Measurements from ENCODE around the gene TPT1. TPM values are rescaled to one million over a fixed set of nuclear protein-coding genes. Genes with fewer than 3 reads are reported as not detected.

The TPT1 gene
- total and polyA plus RNA-seq, 9 donors: 4,694 to 14,373 (median 7,045) TPM

DNA sequence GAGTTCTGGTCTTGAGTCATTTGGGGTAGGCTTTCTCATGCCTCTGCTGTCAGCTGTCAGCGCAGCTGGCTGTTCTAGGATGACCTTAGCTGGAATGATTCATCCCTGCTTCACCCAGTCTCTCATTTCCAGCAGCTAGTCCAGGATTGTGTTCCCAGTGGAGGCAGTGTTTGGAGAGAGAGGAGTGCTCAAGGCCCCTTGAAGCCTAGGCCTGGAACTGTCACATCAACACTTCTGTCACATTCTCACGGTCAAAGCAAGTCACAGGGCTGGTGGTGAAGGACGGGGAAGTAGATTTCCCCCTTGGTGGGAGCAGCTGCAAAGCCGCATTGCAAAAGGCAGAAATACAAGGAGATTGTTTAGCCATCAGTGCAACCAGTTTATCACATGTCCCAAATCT, 15.2 kb downstream of the TPT1 start:
- H3K4me1 ChIP-seq (ENCODE audit: insufficient read depth): peaks cover 11% of the 10 kb centered on the region
- WGBS, 3 donors: 29 to 49% (median 45%) methylated on average over 4 of the region's 4 CpGs
- H3K9me3 ChIP-seq: no peaks in the 10 kb centered on the region
- TF ChIP-seq, protein P1, sequence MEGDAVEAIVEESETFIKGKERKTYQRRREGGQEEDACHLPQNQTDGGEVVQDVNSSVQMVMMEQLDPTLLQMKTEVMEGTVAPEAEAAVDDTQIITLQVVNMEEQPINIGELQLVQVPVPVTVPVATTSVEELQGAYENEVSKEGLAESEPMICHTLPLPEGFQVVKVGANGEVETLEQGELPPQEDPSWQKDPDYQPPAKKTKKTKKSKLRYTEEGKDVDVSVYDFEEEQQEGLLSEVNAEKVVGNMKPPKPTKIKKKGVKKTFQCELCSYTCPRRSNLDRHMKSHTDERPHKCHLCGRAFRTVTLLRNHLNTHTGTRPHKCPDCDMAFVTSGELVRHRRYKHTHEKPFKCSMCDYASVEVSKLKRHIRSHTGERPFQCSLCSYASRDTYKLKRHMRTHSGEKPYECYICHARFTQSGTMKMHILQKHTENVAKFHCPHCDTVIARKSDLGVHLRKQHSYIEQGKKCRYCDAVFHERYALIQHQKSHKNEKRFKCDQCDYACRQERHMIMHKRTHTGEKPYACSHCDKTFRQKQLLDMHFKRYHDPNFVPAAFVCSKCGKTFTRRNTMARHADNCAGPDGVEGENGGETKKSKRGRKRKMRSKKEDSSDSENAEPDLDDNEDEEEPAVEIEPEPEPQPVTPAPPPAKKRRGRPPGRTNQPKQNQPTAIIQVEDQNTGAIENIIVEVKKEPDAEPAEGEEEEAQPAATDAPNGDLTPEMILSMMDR (IDR thresholded peaks at IDR 0.05): no peak
- TF ChIP-seq POLR2A (IDR thresholded peaks at IDR 0.05): no peak
- TF ChIP-seq EP300 (IDR thresholded peaks at IDR 0.05): no peak
- no peaks in the 10 kb centered on the region for H3K36me3 ChIP-seq
- intact Hi-C loops (cut with DNase I): no loop called here
- no peak overlapping the region for H3K4me3 ChIP-seq
- no peak overlapping the region for H3K27ac ChIP-seq
- peak in 2 of 5 donors; percentile 47 to 62 for DNase-seq
- H3K27me3 ChIP-seq: no peaks in the 10 kb centered on the region

DNA sequence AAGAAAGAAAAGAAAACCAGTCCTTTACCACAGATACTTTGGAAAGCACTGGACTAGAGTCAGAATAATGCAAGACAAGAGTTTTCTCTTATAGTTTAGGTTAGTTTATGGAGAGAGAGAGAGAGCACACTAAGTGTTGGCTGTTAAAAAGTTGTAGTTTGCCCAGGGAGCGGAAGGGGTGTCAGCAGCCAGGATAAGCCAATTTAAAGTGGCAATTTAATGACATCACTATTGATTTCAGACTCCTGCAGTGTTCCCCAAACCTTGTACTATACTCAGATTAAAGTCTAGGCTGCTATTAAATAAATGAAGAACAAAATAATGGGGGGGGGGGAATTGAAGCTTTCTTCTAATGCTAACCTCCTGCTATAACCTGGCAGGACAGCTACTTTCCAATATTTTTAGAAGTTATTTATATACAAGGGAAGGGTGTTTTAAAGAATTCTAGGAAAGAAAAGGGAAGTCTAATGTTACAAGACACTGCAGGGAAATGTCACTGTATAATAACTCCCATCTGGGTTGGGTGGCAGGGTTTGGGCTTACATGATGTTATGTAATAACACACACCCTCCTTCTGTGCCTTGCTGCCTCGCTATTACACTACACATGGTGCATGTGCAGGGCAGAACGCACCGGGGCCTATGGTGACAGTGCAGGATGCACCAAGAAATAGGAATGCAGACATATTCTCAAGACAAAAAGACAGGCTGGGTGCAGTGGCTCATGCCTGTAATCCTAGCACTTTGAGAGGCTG, 19.9 kb downstream of the TPT1 start:
- no peaks in the 10 kb centered on the region for H3K9me3 ChIP-seq
- intact Hi-C loops (cut with DNase I): no loop called here
- TF ChIP-seq EP300 (IDR thresholded peaks at IDR 0.05) (no peak), POLR2A (IDR thresholded peaks at IDR 0.05) (no peak)
- TF ChIP-seq, protein P1 (IDR thresholded peaks at IDR 0.05): no peak
- H3K27ac ChIP-seq: no peak overlapping the region
- no peaks in the 10 kb centered on the region for H3K27me3 ChIP-seq
- 62 to 91% (median 63%) methylated on average over 4 of the region's 4 CpGs for WGBS, 3 donors
- H3K4me3 ChIP-seq: no peak overlapping the region
- H3K36me3 ChIP-seq: no peaks in the 10 kb centered on the region
- no peak for DNase-seq
- peaks cover 3% of the 10 kb centered on the region for H3K4me1 ChIP-seq (ENCODE audit: insufficient read depth)

DNA sequence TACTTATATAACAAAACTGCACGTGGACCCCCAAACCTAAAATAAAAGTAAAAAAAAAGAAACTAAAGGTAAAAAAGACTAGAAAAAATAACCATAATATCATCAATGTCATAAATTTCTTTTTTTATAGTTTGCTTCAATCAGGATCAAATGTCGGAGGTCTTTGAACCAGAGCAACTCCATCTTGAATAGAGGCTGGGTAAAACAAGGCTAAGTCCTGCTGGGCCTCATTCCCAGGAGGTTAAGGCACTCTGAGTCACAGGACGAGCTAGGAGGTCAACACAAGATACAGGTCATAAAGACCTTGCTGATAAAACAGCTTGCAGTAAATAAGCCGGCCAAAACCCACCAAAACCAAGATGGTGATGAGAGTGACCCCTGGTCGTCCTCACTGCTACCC, 24.0 kb downstream of the TPT1 start:
- no peak for DNase-seq
- no peak overlapping the region for H3K27ac ChIP-seq
- no peaks in the 10 kb centered on the region for H3K4me1 ChIP-seq (ENCODE audit: insufficient read depth)
- intact Hi-C loops (cut with DNase I): no loop called here
- 74 to 77% (median 77%) methylated on average over 5 of the region's 5 CpGs for WGBS, 3 donors
- no peaks in the 10 kb centered on the region for H3K27me3 ChIP-seq
- H3K4me3 ChIP-seq: no peak overlapping the region
- TF ChIP-seq, protein P1 (IDR thresholded peaks at IDR 0.05): no peak
- TF ChIP-seq POLR2A (IDR thresholded peaks at IDR 0.05) (no peak), EP300 (IDR thresholded peaks at IDR 0.05) (no peak)
- no peaks in the 10 kb centered on the region for H3K9me3 ChIP-seq
- no peaks in the 10 kb centered on the region for H3K36me3 ChIP-seq

DNA sequence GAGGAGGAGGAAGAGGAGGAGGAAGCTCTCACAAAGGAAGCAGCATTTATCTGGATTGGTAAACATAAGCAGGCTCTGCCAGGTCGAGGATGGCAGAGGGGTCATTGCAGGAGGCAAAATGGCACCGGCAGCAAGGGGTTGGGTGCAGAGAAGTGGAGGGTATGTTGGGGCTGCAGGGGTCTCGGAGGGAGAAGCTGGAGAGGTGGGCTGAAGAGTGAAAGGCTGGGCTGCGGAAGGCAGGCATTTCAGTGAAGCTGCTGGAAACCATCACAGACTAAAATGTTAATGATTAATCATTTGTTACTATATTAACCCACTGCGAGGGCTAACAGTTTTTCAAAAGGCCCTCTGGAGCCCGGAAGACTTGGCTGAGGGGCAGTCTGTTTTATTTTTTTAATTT, 24.6 kb downstream of the TPT1 start:
- 50 to 62% (median 56%) methylated on average over 6 of the region's 6 CpGs for WGBS, 3 donors
- no peak for DNase-seq
- Histone ChIP-seq H3K4me1 (ENCODE audit: insufficient read depth) (no peaks in the 10 kb centered on the region), H3K4me3 (no peak overlapping the region), H3K36me3 (no peaks in the 10 kb centered on the region), H3K27me3 (no peaks in the 10 kb centered on the region), H3K27ac (no peak overlapping the region), H3K9me3 (no peaks in the 10 kb centered on the region)
- intact Hi-C loops (cut with DNase I): no loop called here
- TF ChIP-seq POLR2A (IDR thresholded peaks at IDR 0.05) (no peak), EP300 (IDR thresholded peaks at IDR 0.05) (no peak)
- TF ChIP-seq, protein P1 (IDR thresholded peaks at IDR 0.05): no peak

Measured in ovary (tissue), 9 donors.